IMR-90 (cell line): ENCODE data around the gene PCNX2. TPM values are rescaled to one million over a fixed set of nuclear protein-coding genes. Genes with fewer than 3 reads are reported as not detected.
A peak's percentile ranks its signal among the peaks of the same experiment; 100 is the strongest.

Source experiments
- ATAC-seq: fragments of 200-7000 bp; cut with Tn5 transposase; 2 replicates; pipeline ENCODE4 v1.9.1; 2020; ENCODE audit warnings: low read depth, mild to moderate bottlenecking, moderate library complexity
- BruUV-seq: library from RNA; stranded (reverse); fragments of 400-500 nt; replicated peaks from 2 replicates; lab custom pipeline; 2021; lab: Mats Ljungman, UMichigan
- CTCF ChIA-PET: fragments of 300-600 bp; formaldehyde crosslinking; extraction: SDS; loops from one replicate; lab custom pipeline; 2021; ENCODE audit warnings: antibody characterized with exemption; lab: Yijun Ruan, JAX
- POLR2A ChIA-PET: fragments of 300-600 bp; sonication (Branson Sonifier 250); formaldehyde crosslinking; loops from one replicate; lab custom pipeline; 2022; ENCODE audit warnings: antibody characterized with exemption; ENCODE audit not compliant: unreplicated experiment; lab: Charles Lee
- DNase-seq: peaks from one replicate; pipeline ENCODE4 v3.0.0; 2013
- H2AFZ ChIP-seq: replicated peaks from 2 replicates; pipeline ENCODE3; 2013; ENCODE audit warnings: low read length, mild to moderate bottlenecking; ENCODE audit not compliant: poor library complexity
- H2AK5ac ChIP-seq: 2 replicates; pipeline ENCODE4 v1.6.1; 2013; ENCODE audit warnings: low read depth, low read length, inconsistent platforms
- H2AK9ac ChIP-seq: replicated peaks from 2 replicates; pipeline ENCODE3; 2013; ENCODE audit warnings: mild to moderate bottlenecking, low read depth, low read length, moderate library complexity; ENCODE audit not compliant: poor library complexity
- H2BK120ac ChIP-seq: 2 replicates; pipeline ENCODE4 v1.6.1; 2013; ENCODE audit warnings: low read depth, low read length, inconsistent platforms
- H2BK15ac ChIP-seq: 3 replicates; pipeline ENCODE4 v1.6.1; 2013; ENCODE audit warnings: low read depth, low read length, inconsistent platforms
- H2BK20ac ChIP-seq: 2 replicates; pipeline ENCODE4 v1.6.1; 2013; ENCODE audit warnings: low read depth, mild to moderate bottlenecking, inconsistent platforms, low read length, moderate library complexity
- H2BK5ac ChIP-seq: 2 replicates; pipeline ENCODE4 v1.6.1; 2013; ENCODE audit warnings: mild to moderate bottlenecking, low read depth, low read length, inconsistent platforms; ENCODE audit not compliant: poor library complexity, severe bottlenecking
- H3K14ac ChIP-seq: replicated peaks from 2 replicates; pipeline ENCODE4 v1.6.1; 2013; ENCODE audit warnings: low read depth, low read length, inconsistent platforms
- H3K18ac ChIP-seq: 2 replicates; pipeline ENCODE4 v1.6.1; 2013; ENCODE audit warnings: low read depth, low read length, control low read depth
- H3K23ac ChIP-seq: 2 replicates; pipeline ENCODE4 v1.6.1; 2013; ENCODE audit warnings: low read depth, low read length, inconsistent platforms
- H3K27ac ChIP-seq: 2 replicates; pipeline ENCODE4 v1.5.1; 2013; ENCODE audit warnings: mild to moderate bottlenecking, control low read depth, low read length; ENCODE audit not compliant: insufficient read depth
- H3K27me3 ChIP-seq: 2 replicates; pipeline ENCODE4 v1.6.1; 2013; ENCODE audit warnings: low read length; ENCODE audit not compliant: control insufficient read depth, insufficient read depth
- H3K36me3 ChIP-seq: 2 replicates; pipeline ENCODE4 v1.6.1; 2013; ENCODE audit warnings: low read length, mixed read lengths; ENCODE audit not compliant: control insufficient read depth, insufficient read depth
- H3K4ac ChIP-seq: 2 replicates; pipeline ENCODE4 v1.6.1; 2013; ENCODE audit warnings: low read depth, low read length, inconsistent platforms
- H3K4me1 ChIP-seq: 2 replicates; pipeline ENCODE4 v1.6.1; 2013; ENCODE audit warnings: low read length, mixed read lengths; ENCODE audit not compliant: control insufficient read depth, insufficient read depth
- H3K4me2 ChIP-seq: 2 replicates; pipeline ENCODE4 v1.6.1; 2013; ENCODE audit warnings: low read depth, mild to moderate bottlenecking, control low read depth, low read length, moderate library complexity
- H3K4me3 ChIP-seq: 2 replicates; pipeline ENCODE4 v1.5.1; 2013; ENCODE audit warnings: low read depth, mild to moderate bottlenecking, control low read depth, low read length, moderate library complexity; ENCODE audit not compliant: insufficient read depth
- H3K56ac ChIP-seq: 2 replicates; pipeline ENCODE4 v1.6.1; 2013; ENCODE audit warnings: low read length, inconsistent platforms; ENCODE audit not compliant: insufficient read depth; ENCODE audit errors: extremely low read depth
- H3K79me1 ChIP-seq, 2 experiments: 2 replicates each; pipeline ENCODE4 v1.6.1; 2013; ENCODE audit warnings: low read length in 2 of 2, inconsistent platforms in 1 of 2, low read depth in 1 of 2
- H3K9ac ChIP-seq: 2 replicates; pipeline ENCODE4 v1.6.1; 2013; ENCODE audit warnings: low read depth, low read length, control low read depth
- H3K9me1 ChIP-seq: 2 replicates; pipeline ENCODE4 v1.6.1; 2013; ENCODE audit warnings: low read length, inconsistent platforms; ENCODE audit not compliant: insufficient read depth
- H3K9me3 ChIP-seq: 2 replicates; pipeline ENCODE4 v1.6.1; 2013; ENCODE audit warnings: low read length; ENCODE audit not compliant: control insufficient read depth, insufficient read depth
- H4K20me1 ChIP-seq: 2 replicates; pipeline ENCODE4 v1.6.1; 2013; ENCODE audit warnings: low read length, inconsistent platforms; ENCODE audit not compliant: insufficient read depth
- H4K5ac ChIP-seq: 2 replicates; pipeline ENCODE4 v1.6.1; 2013; ENCODE audit warnings: mild to moderate bottlenecking, low read depth, low read length, control low read depth
- H4K8ac ChIP-seq, 2 experiments: 2 replicates each; pipeline ENCODE4 v1.6.1; 2013; ENCODE audit warnings: low read depth in 2 of 2, low read length in 2 of 2, control low read depth in 1 of 2, inconsistent platforms in 1 of 2
- H4K91ac ChIP-seq: 2 replicates; pipeline ENCODE4 v1.6.1; 2013; ENCODE audit warnings: low read depth, low read length, inconsistent platforms; ENCODE audit not compliant: insufficient read depth
- BHLHE40 ChIP-seq: fragments of 150-350 bp; IDR thresholded peaks from 2 replicates; pipeline ENCODE4 v1.6.1; 2016; ENCODE audit warnings: mild to moderate bottlenecking, low read depth, low read length
- CEBPB ChIP-seq: IDR thresholded peaks from 2 replicates; pipeline ENCODE4 v1.6.1; 2012; ENCODE audit warnings: low read depth, low read length, improper control_type of control experiment
- CHD1 ChIP-seq: IDR thresholded peaks from 2 replicates; pipeline ENCODE4 v1.6.1; 2012; ENCODE audit warnings: low read depth, low read length, improper control_type of control experiment
- FOS ChIP-seq: fragments of 150-350 bp; IDR thresholded peaks from 2 replicates; pipeline ENCODE4 v1.6.1; 2016; ENCODE audit warnings: low read depth, low read length
- MAFK ChIP-seq: IDR thresholded peaks from 2 replicates; pipeline ENCODE4 v1.6.1; 2012; ENCODE audit warnings: low read depth, low read length, improper control_type of control experiment
- MAZ ChIP-seq: IDR thresholded peaks from 2 replicates; pipeline ENCODE4 v1.6.1; 2012; ENCODE audit warnings: low read depth, mild to moderate bottlenecking, low read length, improper control_type of control experiment, moderate library complexity, borderline replicate concordance
- MXI1 ChIP-seq: IDR thresholded peaks from 2 replicates; pipeline ENCODE4 v1.6.1; 2012; ENCODE audit warnings: low read depth, mild to moderate bottlenecking, low read length, moderate library complexity, borderline replicate concordance
- NFE2L2 ChIP-seq: fragments of 150-350 bp; IDR thresholded peaks from 2 replicates; pipeline ENCODE4 v1.6.1; 2016; ENCODE audit warnings: low read depth, mild to moderate bottlenecking, low read length
- POLR2A ChIP-seq: IDR thresholded peaks from 2 replicates; pipeline ENCODE4 v1.6.1; 2012; ENCODE audit warnings: mild to moderate bottlenecking, low read depth, low read length
- RAD21 ChIP-seq: IDR thresholded peaks from 2 replicates; pipeline ENCODE4 v1.6.1; 2012; ENCODE audit warnings: low read length, improper control_type of control experiment
- RCOR1 ChIP-seq: IDR thresholded peaks from 2 replicates; pipeline ENCODE4 v1.6.1; 2012; ENCODE audit warnings: mild to moderate bottlenecking, low read length, improper control_type of control experiment; ENCODE audit not compliant: insufficient replicate concordance
- RFX5 ChIP-seq: IDR thresholded peaks from 2 replicates; pipeline ENCODE4 v1.8.0; 2012; ENCODE audit warnings: low read depth, mild to moderate bottlenecking, low read length, moderate library complexity
- SMC3 ChIP-seq: fragments of 150-350 bp; IDR thresholded peaks from 2 replicates; pipeline ENCODE4 v1.6.1; 2016; ENCODE audit warnings: low read depth, mild to moderate bottlenecking, antibody characterized with exemption, low read length, moderate library complexity
- WGBS, 2 experiments: methylation state at CpG; one replicate each; pipeline versions ENCODE4 v1.1.5 to v1.1.7; 2013; ENCODE audit warnings: missing lambda C conversion rate in 2 of 2; ENCODE audit not compliant: insufficient read length in 1 of 2; ENCODE audit errors: extremely low coverage in 2 of 2; 5-methylcytosine and 5-hydroxymethylcytosine counted together
- dilution Hi-C: fragments of 300-500 bp; cut with HindIII; formaldehyde crosslinking; loops from one replicate; pipeline ENCODE4 v1.14.3; 2018; ENCODE audit warnings: low sequenced_read_pairs; ENCODE audit not compliant: unreplicated experiment
- in situ Hi-C: fragments of 300-500 bp; cut with MboI; formaldehyde crosslinking; loops from 3 replicates; pipeline ENCODE4 v1.14.3; 2019; ENCODE audit warnings: low sequenced_read_pairs, inconsistent platforms, mixed read lengths
- intact Hi-C: fragments of 100-400 bp; cut with micrococcal nuclease; formaldehyde crosslinking; loops from 2 replicates; pipeline ENCODE4 v1.10.0; 2022
- polyA plus RNA-seq, 3 experiments: library from polyadenylated mRNA; depleted of rRNA; stranded (reverse); fragments of >200 nt; gene quantifications; 2 replicates each; pipeline ENCODE4 v1.2.3, GENCODE V29; 2012; ENCODE audit warnings: low replicate concordance in 1 of 3
- total RNA-seq: library from RNA; depleted of rRNA; stranded (reverse); fragments of >200 nt; gene quantifications from 2 replicates; pipeline ENCODE4 v1.2.3, GENCODE V29; 2012
- TF ChIP-seq, protein P1 (sequence below): fragments of 150-350 bp; IDR thresholded peaks from 2 replicates; pipeline ENCODE4 v1.6.1; 2017; ENCODE audit warnings: mild to moderate bottlenecking, antibody characterized with exemption, low read length, low read depth
- TF ChIP-seq, protein P2 (sequence below): fragments of 150-350 bp; IDR thresholded peaks from 2 replicates; pipeline ENCODE4 v1.6.1; 2016; ENCODE audit warnings: low read depth, mild to moderate bottlenecking, low read length, moderate library complexity, borderline replicate concordance

PCNX2 gene
- total and polyA plus RNA-seq, 2 of the 4 experiments (the other 2 are of a cell fraction): 15.9 to 22.6 TPM

DNA sequence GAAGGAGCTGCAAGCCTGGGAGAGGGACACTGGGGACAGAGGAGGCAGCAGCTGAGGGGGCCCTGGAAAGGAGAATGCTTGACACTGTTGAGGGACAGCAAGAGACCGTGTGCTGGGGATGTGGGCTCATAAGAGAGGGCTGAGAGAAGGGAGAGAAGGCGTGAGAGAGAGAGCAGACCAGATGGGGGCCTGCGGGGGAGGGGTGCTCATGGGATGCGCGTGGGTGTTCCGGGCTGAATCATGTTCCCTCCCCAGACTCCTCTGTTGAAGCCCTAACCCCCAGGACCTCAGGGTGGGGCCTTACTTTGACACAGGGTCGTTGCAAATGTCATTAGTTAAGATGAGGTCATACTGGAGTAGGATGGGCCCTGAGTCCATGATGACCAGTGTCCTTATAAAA is 304.3 kb downstream of the PCNX2 start:
- no peak overlapping the region for H2BK20ac ChIP-seq
- TF ChIP-seq NFE2L2 (no peak), MAFK (no peak), RFX5 (no peak), CHD1 (no peak), MXI1 (no peak), RAD21 (no peak), BHLHE40 (no peak), MAZ (no peak), FOS (no peak), SMC3 (no peak), CEBPB (no peak), POLR2A (no peak), RCOR1 (no peak)
- TF ChIP-seq, protein P1, sequence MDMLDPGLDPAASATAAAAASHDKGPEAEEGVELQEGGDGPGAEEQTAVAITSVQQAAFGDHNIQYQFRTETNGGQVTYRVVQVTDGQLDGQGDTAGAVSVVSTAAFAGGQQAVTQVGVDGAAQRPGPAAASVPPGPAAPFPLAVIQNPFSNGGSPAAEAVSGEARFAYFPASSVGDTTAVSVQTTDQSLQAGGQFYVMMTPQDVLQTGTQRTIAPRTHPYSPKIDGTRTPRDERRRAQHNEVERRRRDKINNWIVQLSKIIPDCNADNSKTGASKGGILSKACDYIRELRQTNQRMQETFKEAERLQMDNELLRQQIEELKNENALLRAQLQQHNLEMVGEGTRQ: no peak
- TF ChIP-seq, protein P2, sequence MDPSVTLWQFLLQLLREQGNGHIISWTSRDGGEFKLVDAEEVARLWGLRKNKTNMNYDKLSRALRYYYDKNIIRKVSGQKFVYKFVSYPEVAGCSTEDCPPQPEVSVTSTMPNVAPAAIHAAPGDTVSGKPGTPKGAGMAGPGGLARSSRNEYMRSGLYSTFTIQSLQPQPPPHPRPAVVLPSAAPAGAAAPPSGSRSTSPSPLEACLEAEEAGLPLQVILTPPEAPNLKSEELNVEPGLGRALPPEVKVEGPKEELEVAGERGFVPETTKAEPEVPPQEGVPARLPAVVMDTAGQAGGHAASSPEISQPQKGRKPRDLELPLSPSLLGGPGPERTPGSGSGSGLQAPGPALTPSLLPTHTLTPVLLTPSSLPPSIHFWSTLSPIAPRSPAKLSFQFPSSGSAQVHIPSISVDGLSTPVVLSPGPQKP: no peak
- H3K9ac ChIP-seq: no peak overlapping the region
- H3K9me1 ChIP-seq: 0 out of 2 replicates have a peak, but pooled peaks cover 3% of the 10 kb centered on the region
- in situ Hi-C loops (no loop called here), dilution Hi-C loops (no loop called here), intact Hi-C loops (no loop called here)
- H3K79me1 ChIP-seq: no peaks in the 10 kb centered on the region
- H2AK9ac ChIP-seq: peak overlapping the region; percentile 48
- H2BK120ac ChIP-seq: no peak overlapping the region
- H3K23ac ChIP-seq: no peak overlapping the region
- H3K4me3 ChIP-seq: no peak overlapping the region
- ATAC-seq (no peak), DNase-seq (no peak)
- H3K27me3 ChIP-seq: no peaks in the 10 kb centered on the region
- no peak overlapping the region for H3K56ac ChIP-seq
- H2BK15ac ChIP-seq: no peak overlapping the region
- BruUV-seq: no TSS peak
- 0 out of 2 replicates have a peak overlapping the region, but pooled peaks have one; percentile 23 for H3K4ac ChIP-seq
- no peak overlapping the region for H2AFZ ChIP-seq
- no peak overlapping the region for H4K5ac ChIP-seq
- peaks cover 9% of the 10 kb centered on the region for H3K4me1 ChIP-seq
- H3K36me3 ChIP-seq: peaks cover 9% of the 10 kb centered on the region
- CTCF ChIA-PET: no interaction called here
- POLR2A ChIA-PET: no interaction called here
- H3K9me3 ChIP-seq: peaks cover 6% of the 10 kb centered on the region; the same call in 1 of the 2 replicates
- no peak overlapping the region for H3K18ac ChIP-seq
- H3K4me2 ChIP-seq: no peak overlapping the region
- no peaks in the 10 kb centered on the region for H4K20me1 ChIP-seq
- H3K27ac ChIP-seq: no peak overlapping the region
- no peak overlapping the region for H2AK5ac ChIP-seq
- WGBS, 2 experiments: no CpG with 5 or more reads among the region's 7 CpGs
- H4K8ac ChIP-seq: no peak overlapping the region
- no peak overlapping the region for H3K14ac ChIP-seq
- H2BK5ac ChIP-seq: no peak overlapping the region
- no peak overlapping the region for H4K91ac ChIP-seq
